Glutamatergic neuron (in vitro differentiated cells): ENCODE measurements around the gene CSGALNACT2. TPM values are rescaled to one million over a fixed set of nuclear protein-coding genes. Genes with fewer than 3 reads are reported as not detected.

Source experiments
- DNase-seq: peaks from one replicate; pipeline ENCODE4 v3.0.0; 2022
- H3K27ac Mint-ChIP-seq: one replicate; pipeline ENCODE4 v1.8.0; 2020; ENCODE audit warnings: mild to moderate bottlenecking, mixed read lengths, inconsistent platforms; ENCODE audit not compliant: unreplicated experiment
- H3K27me3 Mint-ChIP-seq: one replicate; pipeline ENCODE4 v1.8.0; 2020; ENCODE audit warnings: mild to moderate bottlenecking, moderate library complexity, mixed read lengths, inconsistent platforms; ENCODE audit not compliant: unreplicated experiment
- H3K36me3 Mint-ChIP-seq: one replicate; pipeline ENCODE4 v1.8.0; 2020; ENCODE audit warnings: mild to moderate bottlenecking, mixed read lengths, inconsistent platforms; ENCODE audit not compliant: unreplicated experiment
- H3K4me1 Mint-ChIP-seq: one replicate; pipeline ENCODE4 v1.8.0; 2020; ENCODE audit warnings: mild to moderate bottlenecking, low read depth, mixed read lengths, inconsistent platforms; ENCODE audit not compliant: unreplicated experiment
- H3K4me3 Mint-ChIP-seq: one replicate; pipeline ENCODE4 v1.8.0; 2020; ENCODE audit warnings: mild to moderate bottlenecking, mixed read lengths, inconsistent platforms; ENCODE audit not compliant: unreplicated experiment
- H3K9me3 Mint-ChIP-seq: one replicate; pipeline ENCODE4 v1.8.0; 2020; ENCODE audit warnings: mild to moderate bottlenecking, moderate library complexity, mixed read lengths, inconsistent platforms; ENCODE audit not compliant: unreplicated experiment
- CTCF ChIP-seq: fragments of 200-600 bp; sonication (generic); IDR thresholded peaks from one replicate; pipeline ENCODE4 v1.5.0; 2021; ENCODE audit not compliant: partially characterized antibody, unreplicated experiment
- total RNA-seq: library from RNA; stranded (reverse); fragmentation: NEBNext Ultra II Directional; extraction: Animal tissue kit (Norgen Biotek cat#: 25700); gene quantifications from one replicate; pipeline ENCODE4 v1.2.1, GENCODE V29; 2021; ENCODE audit not compliant: unreplicated experiment

The CSGALNACT2 gene
- total RNA-seq, 1 donor from 2014 or later: 28.3 TPM

- peaks cover 25% of the 10 kb centered on the region for H3K4me1 Mint-ChIP-seq
- peak overlapping the region; percentile 7 for H3K4me3 Mint-ChIP-seq
- peak; percentile 7 for DNase-seq
- no peak for TF ChIP-seq CTCF
- no peaks in the 10 kb centered on the region for H3K36me3 Mint-ChIP-seq
- no peaks in the 10 kb centered on the region for H3K9me3 Mint-ChIP-seq
- H3K27me3 Mint-ChIP-seq: peaks cover 22% of the 10 kb centered on the region
- H3K27ac Mint-ChIP-seq: peak overlapping the region; percentile 26
Observed at GRCh38 chr10:43225004-43225786, 87.0 kb downstream of the CSGALNACT2 start.

- Mint-ChIP-seq H3K4me1 (peaks cover 25% of the 10 kb centered on the region), H3K4me3 (no peak overlapping the region), H3K9me3 (no peaks in the 10 kb centered on the region), H3K27me3 (peaks cover 22% of the 10 kb centered on the region), H3K27ac (no peak overlapping the region), H3K36me3 (no peaks in the 10 kb centered on the region)
- no peak for TF ChIP-seq CTCF
- DNase-seq: peak; percentile 10
Observed at GRCh38 chr10:43225787-43226153, 87.5 kb downstream of the CSGALNACT2 start.

DNA sequence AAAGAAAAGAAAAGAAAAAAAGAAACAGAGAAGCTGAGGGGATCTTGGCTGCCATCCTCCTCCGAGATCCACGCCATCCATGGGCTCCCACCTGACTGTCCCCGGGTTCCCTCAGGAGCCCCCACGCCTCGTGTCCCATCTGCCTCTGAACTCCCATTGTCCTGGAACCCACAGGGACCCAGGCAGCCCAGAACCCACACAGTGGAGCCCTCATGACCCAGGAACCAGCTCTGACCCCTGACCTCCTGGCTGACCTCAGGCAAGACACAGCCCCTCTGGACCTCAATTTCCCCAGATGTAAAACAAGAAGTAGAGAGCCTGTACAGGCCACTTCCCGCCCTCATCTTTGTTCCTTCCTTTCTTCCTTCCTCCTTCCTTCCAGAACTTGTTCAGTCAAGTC is 88.2 kb downstream of the CSGALNACT2 start:
- H3K4me3 Mint-ChIP-seq: no peak overlapping the region
- H3K9me3 Mint-ChIP-seq: no peaks in the 10 kb centered on the region
- peak overlapping the region; percentile 3 for H3K27ac Mint-ChIP-seq
- H3K36me3 Mint-ChIP-seq: no peaks in the 10 kb centered on the region
- H3K4me1 Mint-ChIP-seq: peaks cover 20% of the 10 kb centered on the region
- no peak for TF ChIP-seq CTCF
- DNase-seq: no peak
- H3K27me3 Mint-ChIP-seq: peaks cover 22% of the 10 kb centered on the region

DNA sequence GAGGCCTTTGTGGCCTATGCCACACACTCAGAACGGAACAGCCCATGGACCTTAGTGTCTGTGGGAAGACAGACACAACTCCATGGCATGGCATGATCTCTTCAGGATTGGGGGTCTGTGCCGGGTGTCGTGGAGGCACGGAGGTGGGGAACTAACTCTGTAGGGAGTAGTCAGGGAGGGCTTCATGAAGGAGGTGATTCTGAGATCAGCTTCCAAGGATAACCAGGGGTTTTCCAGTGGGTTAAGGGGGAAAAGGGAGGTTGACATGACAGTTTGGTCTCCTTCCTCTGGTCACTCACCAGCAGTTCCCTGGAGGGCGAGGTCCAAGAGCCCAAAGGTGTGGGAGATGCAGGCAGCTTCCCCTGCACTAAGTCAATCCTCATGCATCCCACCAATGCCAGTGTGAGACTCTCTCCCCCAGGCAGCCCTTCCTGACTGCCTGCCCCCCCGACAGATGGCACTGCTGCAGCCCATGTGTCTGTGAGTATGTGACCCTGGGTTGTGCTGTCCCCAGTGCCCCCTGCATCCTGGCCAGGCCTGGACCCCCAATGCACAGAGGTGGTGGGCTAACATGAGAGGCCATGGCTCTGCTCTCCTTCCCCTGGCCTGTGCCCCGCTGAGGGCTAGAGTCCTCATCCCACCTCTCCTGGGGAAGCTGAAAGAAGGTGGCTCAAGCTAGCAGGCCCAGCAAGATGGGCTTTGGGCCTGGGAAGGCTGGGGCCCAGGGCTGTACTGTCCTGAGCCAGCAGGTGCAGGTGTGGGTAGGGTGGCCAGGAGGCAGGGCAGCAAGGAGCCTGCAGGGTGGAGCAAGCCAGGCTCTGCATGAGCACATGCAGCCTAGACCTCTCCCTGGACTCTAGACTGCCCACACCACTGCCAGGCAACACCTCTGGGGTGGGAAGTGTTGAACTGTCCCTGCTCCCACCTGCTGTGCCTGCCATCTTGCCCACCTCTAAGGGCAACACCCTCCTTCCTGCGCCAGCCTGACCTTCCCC is 88.9 kb downstream of the CSGALNACT2 start:
- Mint-ChIP-seq H3K27me3 (peaks cover 24% of the 10 kb centered on the region), H3K27ac (peak overlapping the region; percentile 48), H3K4me3 (no peak overlapping the region), H3K9me3 (peaks cover under 1% of the 10 kb centered on the region), H3K36me3 (no peaks in the 10 kb centered on the region), H3K4me1 (peaks cover 15% of the 10 kb centered on the region)
- no peak for TF ChIP-seq CTCF
- peak; percentile 14 for DNase-seq
